H1 (cell line): ENCODE measurements around the gene TRAF4. TPM values are rescaled to one million over a fixed set of nuclear protein-coding genes. Genes with fewer than 3 reads are reported as not detected.

Experiments used
- CTCF ChIA-PET: fragments of 300-600 bp; sonication (Branson Sonifier 250); formaldehyde crosslinking; loops from one replicate; lab custom pipeline; 2021; ENCODE audit not compliant: partially characterized antibody; lab: Charles Lee
- POLR2A ChIA-PET: fragments of 300-600 bp; sonication (Branson Sonifier 250); formaldehyde crosslinking; loops from one replicate; lab custom pipeline; 2021; ENCODE audit warnings: inconsistent platforms; ENCODE audit not compliant: partially characterized antibody; lab: Charles Lee
- DNase-seq, 2 experiments: peaks; one replicate each; pipeline versions ENCODE4 v3.0.0 to v3.0.0-alpha.2; 2010 to 2022; ENCODE audit warnings: low spot score in 2 of 2, low read depth in 1 of 2, mixed read lengths in 1 of 2
- FAIRE-seq: peaks from 2 replicates; lab custom pipeline; 2011; peaks lifted over from hg19 to GRCh38; lab: Jason Lieb, UNC
- H2AFZ ChIP-seq: 2 replicates; pipeline ENCODE4 v1.8.1; 2012; ENCODE audit warnings: low read length, inconsistent platforms
- H2AK5ac ChIP-seq: 2 replicates; pipeline ENCODE4 v1.6.1; 2013; ENCODE audit warnings: low read depth, low read length
- H2BK120ac ChIP-seq: replicated peaks from 2 replicates; pipeline ENCODE3; 2013; ENCODE audit warnings: low read depth, low read length, inconsistent platforms
- H2BK12ac ChIP-seq: 2 replicates; pipeline ENCODE4 v1.6.1; 2013; ENCODE audit warnings: low read depth, low read length
- H2BK15ac ChIP-seq: 2 replicates; pipeline ENCODE4 v1.6.1; 2013; ENCODE audit warnings: low read length
- H2BK20ac ChIP-seq: 2 replicates; pipeline ENCODE4 v1.6.1; 2013; ENCODE audit warnings: low read length
- H2BK5ac ChIP-seq: 2 replicates; pipeline ENCODE4 v1.6.1; 2013; ENCODE audit warnings: low read depth, low read length
- H3K14ac ChIP-seq: 2 replicates; pipeline ENCODE4 v1.6.1; 2013; ENCODE audit warnings: inconsistent platforms; ENCODE audit not compliant: insufficient read length
- H3K18ac ChIP-seq: 2 replicates; pipeline ENCODE4 v1.6.1; 2013; ENCODE audit warnings: low read length; ENCODE audit errors: extremely low read depth
- H3K23ac ChIP-seq: 2 replicates; pipeline ENCODE4 v1.6.1; 2013; ENCODE audit warnings: inconsistent platforms; ENCODE audit not compliant: insufficient read length
- H3K23me2 ChIP-seq: 2 replicates; pipeline ENCODE4 v1.6.1; 2013; ENCODE audit warnings: low read depth, low read length
- H3K27ac ChIP-seq: 2 replicates; pipeline ENCODE4 v1.6.1; 2011; ENCODE audit warnings: low read depth, low read length, inconsistent platforms
- H3K27me3 ChIP-seq, 4 experiments: replicated peaks in 1 of 4; 1 replicate in 1 of 4; 2 replicates in 3 of 4; pipeline versions ENCODE4 v1.6.1 to v1.8.1; 2011 to 2013; ENCODE audit warnings: low read length in 3 of 4, mild to moderate bottlenecking in 3 of 4, inconsistent platforms in 2 of 4, mixed read lengths in 2 of 4, moderate library complexity in 1 of 4; ENCODE audit not compliant: control insufficient read depth in 3 of 4, insufficient read depth in 3 of 4; ENCODE audit errors: extremely low read depth in 1 of 4
- H3K36me3 ChIP-seq, 4 experiments: 2 replicates each; pipeline versions ENCODE4 v1.6.1 to v1.8.1; 2011 to 2013; ENCODE audit warnings: mild to moderate bottlenecking in 4 of 4, low read length in 3 of 4, moderate library complexity in 2 of 4, control low read depth in 1 of 4, inconsistent platforms in 1 of 4; ENCODE audit not compliant: insufficient read depth in 4 of 4, control insufficient read depth in 2 of 4
- H3K4ac ChIP-seq: replicated peaks from 2 replicates; pipeline ENCODE3; 2013; ENCODE audit warnings: low read length, low read depth, mixed read lengths, inconsistent platforms; ENCODE audit not compliant: insufficient read length
- H3K4me1 ChIP-seq, 4 experiments: replicated peaks in 1 of 4; 1 replicate in 1 of 4; 2 replicates in 3 of 4; pipeline versions ENCODE4 v1.6.1 to v1.8.1; 2011 to 2013; ENCODE audit warnings: low read length in 3 of 4, inconsistent platforms in 2 of 4, mixed read lengths in 1 of 4; ENCODE audit not compliant: insufficient read depth in 4 of 4, control insufficient read depth in 3 of 4
- H3K4me2 ChIP-seq, 2 experiments: 2 replicates each; pipeline versions ENCODE4 v1.6.1 to v1.8.1; 2011 to 2013; ENCODE audit warnings: low read depth in 2 of 2, low read length in 2 of 2, control low read depth in 1 of 2, inconsistent platforms in 1 of 2, mild to moderate bottlenecking in 1 of 2; ENCODE audit not compliant: insufficient read depth in 1 of 2
- H3K4me3 ChIP-seq, 4 experiments: fragments of 200-600, 300-600 bp in 1 of 4; sonication (generic), shearing (Covaris generic), sonication (Bioruptor Twin) in 1 of 4; 2 replicates each; pipeline versions ENCODE4 v1.5.1 to v1.8.1; 2011 to 2016; ENCODE audit warnings: low read length in 4 of 4, low read depth in 3 of 4, control low read depth in 2 of 4, inconsistent platforms in 2 of 4, mild to moderate bottlenecking in 2 of 4, mixed read lengths in 1 of 4, moderate library complexity in 1 of 4; ENCODE audit not compliant: insufficient read depth in 2 of 4; ENCODE audit errors: extremely low read depth in 1 of 4
- H3K56ac ChIP-seq: replicated peaks from 2 replicates; pipeline ENCODE3; 2013; ENCODE audit warnings: low read depth, mild to moderate bottlenecking, mixed read lengths, low read length, inconsistent platforms; ENCODE audit not compliant: insufficient read length
- H3K79me1 ChIP-seq: 2 replicates; pipeline ENCODE4 v1.6.1; 2013; ENCODE audit warnings: low read depth, low read length, control low read depth
- H3K79me2 ChIP-seq, 2 experiments: 2 replicates each; pipeline versions ENCODE4 v1.6.1 to v1.8.1; 2012 to 2013; ENCODE audit warnings: low read length in 2 of 2, mild to moderate bottlenecking in 2 of 2, inconsistent platforms in 1 of 2; ENCODE audit not compliant: insufficient read depth in 2 of 2, control insufficient read depth in 1 of 2
- H3K9ac ChIP-seq, 4 experiments: replicated peaks in 1 of 4; 1 replicate in 1 of 4; 2 replicates in 3 of 4; pipeline versions ENCODE4 v1.6.1 to v1.8.1; 2011 to 2013; ENCODE audit warnings: low read depth in 3 of 4, low read length in 3 of 4, control low read depth in 2 of 4, mild to moderate bottlenecking in 2 of 4, moderate library complexity in 2 of 4, inconsistent platforms in 1 of 4; ENCODE audit errors: extremely low read depth in 1 of 4
- H3K9me3 ChIP-seq, 2 experiments: 2 replicates each; pipeline versions ENCODE4 v1.6.1 to v1.8.1; 2012 to 2013; ENCODE audit warnings: mild to moderate bottlenecking in 2 of 2, moderate library complexity in 2 of 2, control low read depth in 1 of 2, inconsistent platforms in 1 of 2, low read depth in 1 of 2, low read length in 1 of 2, mixed read lengths in 1 of 2; ENCODE audit not compliant: insufficient read depth in 2 of 2
- H4K20me1 ChIP-seq, 2 experiments: replicated peaks in 1 of 2; 2 replicates each; pipeline versions ENCODE3 to v1.8.1; 2011 to 2013; ENCODE audit warnings: inconsistent platforms in 2 of 2, low read length in 2 of 2, mild to moderate bottlenecking in 1 of 2; ENCODE audit not compliant: insufficient read depth in 2 of 2, control insufficient read depth in 1 of 2
- H4K5ac ChIP-seq: 2 replicates; pipeline ENCODE4 v1.6.1; 2013; ENCODE audit warnings: low read length, low read depth, mixed read lengths, inconsistent platforms; ENCODE audit not compliant: insufficient read length
- H4K8ac ChIP-seq: 2 replicates; pipeline ENCODE4 v1.8.0; 2013; ENCODE audit warnings: mild to moderate bottlenecking, moderate library complexity, low read length, inconsistent platforms; ENCODE audit not compliant: insufficient read depth; ENCODE audit errors: extremely low read depth
- H4K91ac ChIP-seq: replicated peaks from 2 replicates; pipeline ENCODE3; 2013; ENCODE audit warnings: low read length, mixed read lengths, inconsistent platforms; ENCODE audit not compliant: insufficient read length
- ASH2L ChIP-seq: fragments of 200-600, 300-600 bp; sonication (generic); IDR thresholded peaks from one replicate; pipeline ENCODE4 v1.7.1; 2017; ENCODE audit warnings: low read length
- CHD2 ChIP-seq: IDR thresholded peaks from 2 replicates; pipeline ENCODE4 v1.6.1; 2012; ENCODE audit warnings: low read length, improper control_type of control experiment
- CREB1 ChIP-seq: IDR thresholded peaks from 2 replicates; pipeline ENCODE4 v1.6.1; 2012; ENCODE audit warnings: inconsistent platforms
- KDM1A ChIP-seq: fragments of 200-600, 300-600 bp; sonication (generic); IDR thresholded peaks from 2 replicates; pipeline ENCODE4 v1.7.1; 2016; ENCODE audit warnings: mild to moderate bottlenecking, low read length, borderline replicate concordance
- NANOG ChIP-seq: IDR thresholded peaks from 2 replicates; pipeline ENCODE4 v1.6.1; 2011; ENCODE audit warnings: low read length, low read depth, mild to moderate bottlenecking, inconsistent platforms; ENCODE audit not compliant: insufficient read depth, poor library complexity, severe bottlenecking
- POLR2A ChIP-seq, 2 experiments: IDR thresholded peaks; 1 replicate in 1 of 2; 2 replicates in 1 of 2; pipeline ENCODE4 v1.6.1; 2011; ENCODE audit warnings: low read depth in 2 of 2, low read length in 2 of 2, mild to moderate bottlenecking in 2 of 2; ENCODE audit errors: control extremely low read depth in 1 of 2
- POLR2AphosphoS5 ChIP-seq: IDR thresholded peaks from 2 replicates; pipeline ENCODE4 v1.6.1; 2011; ENCODE audit warnings: low read depth, low read length
- RBBP5 ChIP-seq: IDR thresholded peaks from 2 replicates; pipeline ENCODE4 v1.7.1; 2012; ENCODE audit warnings: low read depth, mild to moderate bottlenecking, inconsistent platforms, low read length, moderate library complexity, borderline replicate concordance
- TAF1 ChIP-seq: IDR thresholded peaks from 2 replicates; pipeline ENCODE4 v1.6.1; 2011; ENCODE audit warnings: mild to moderate bottlenecking, low read depth, low read length
- TAF7 ChIP-seq: optimal IDR thresholded peaks from 2 replicates; pipeline ENCODE3; 2011; ENCODE audit warnings: low read depth, mild to moderate bottlenecking, inconsistent platforms, low read length, moderate library complexity, borderline replicate concordance
- TBP ChIP-seq: IDR thresholded peaks from 2 replicates; pipeline ENCODE4 v1.6.1; 2011; ENCODE audit warnings: low read depth, low read length, improper control_type of control experiment
- TEAD4 ChIP-seq: IDR thresholded peaks from 2 replicates; pipeline ENCODE4 v1.6.1; 2012; ENCODE audit warnings: low read depth, low read length, inconsistent platforms, mixed read lengths
- WGBS, 2 experiments: shearing (Covaris generic) in 1 of 2; methylation state at CpG; one replicate each; pipeline versions ENCODE4 v1.1.6 to v1.1.7; 2013 to 2015; ENCODE audit warnings: low lambda C conversion rate in 2 of 2, mixed read lengths in 2 of 2, inconsistent platforms in 1 of 2, low coverage in 1 of 2, missing lambda C conversion rate in 1 of 2; ENCODE audit not compliant: insufficient replicate concordance in 2 of 2, insufficient coverage in 1 of 2, insufficient read length in 1 of 2; ENCODE audit errors: extremely low coverage in 1 of 2, missing lambda C conversion rate in 1 of 2; 5-methylcytosine and 5-hydroxymethylcytosine counted together
- polyA plus RNA-seq, 7 experiments: library from polyadenylated mRNA; depleted of rRNA in 3 of 7; stranded (reverse) in 5 of 7; unstranded in 2 of 7; fragments of >200 nt in 5 of 7; fragments of 200-250 nt in 2 of 7; gene quantifications; 1 replicate in 5 of 7; 2 replicates in 1 of 7; 4 replicates in 1 of 7; pipeline versions ENCODE4 v1.2.1 to v1.2.3, GENCODE V29; 2011 to 2013; ENCODE audit warnings: missing spikeins in 2 of 7, mixed read lengths in 2 of 7
- total RNA-seq: library from RNA; stranded (reverse); fragmentation: NEBNext Ultra II Directional; extraction: Animal tissue kit (Norgen Biotek cat#: 25700); gene quantifications from 2 replicates; pipeline ENCODE4 v1.2.1, GENCODE V29; 2021
- TF ChIP-seq, protein P1 (sequence below): IDR thresholded peaks from 2 replicates; pipeline ENCODE4 v1.6.1; 2012; ENCODE audit warnings: inconsistent platforms

The TRAF4 gene
- total and polyA plus RNA-seq, 2 of the 8 experiments (the other 6 are each of a cell fraction or from before 2014, with no cell fraction given), result 167 to 170 TPM

DNA sequence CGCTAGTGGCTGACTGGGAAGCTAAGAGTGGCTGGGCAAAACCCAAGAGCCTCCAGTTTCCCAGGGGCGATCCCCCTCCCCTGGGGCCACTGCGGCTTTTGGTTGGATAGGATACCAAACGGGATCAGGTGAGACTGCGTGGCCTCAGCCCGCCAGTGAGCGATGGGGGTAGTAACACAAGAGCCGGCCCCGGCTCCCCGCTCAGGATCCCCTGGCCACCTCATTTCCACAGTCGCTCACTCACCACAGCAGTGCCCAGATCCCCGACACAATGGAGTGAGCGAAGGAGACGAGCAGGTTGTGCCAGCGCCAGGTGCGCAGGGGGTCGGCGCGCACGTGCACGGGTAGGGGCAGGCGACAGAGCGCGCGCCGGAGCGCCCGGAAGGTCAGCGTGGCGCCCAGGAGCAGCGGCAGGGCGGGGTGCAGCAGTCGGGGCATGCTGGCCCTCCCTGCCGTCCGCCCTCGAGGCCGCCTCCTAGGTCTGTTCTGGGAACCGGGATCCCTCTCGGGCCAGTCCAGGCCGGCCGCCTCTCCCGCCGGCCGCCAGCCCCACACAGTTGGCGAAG lies 18.1 kb upstream of the TRAF4 start:
- H4K91ac ChIP-seq, result peak overlapping the region; percentile 99
- peaks cover 0 to 15% (median 6%) of the 10 kb centered on the region in 4 experiments; a peak in 6 of 7 replicates for H3K4me1 ChIP-seq
- H2AFZ ChIP-seq, result no peak overlapping the region
- no peaks in the 10 kb centered on the region for H3K27me3 ChIP-seq
- peak overlapping the region; percentile 68 for H3K14ac ChIP-seq
- H4K8ac ChIP-seq, result peak overlapping the region; percentile 84
- H3K4me3 ChIP-seq, result peak overlapping the region; percentile 57 to 81 (median 72)
- H3K23ac ChIP-seq, result no peak overlapping the region
- peak overlapping the region; percentile 93 for H2BK5ac ChIP-seq
- H3K4ac ChIP-seq, result peak overlapping the region; percentile 97
- peaks cover 17% of the 10 kb centered on the region; the same call in 1 of the 2 replicates for H3K23me2 ChIP-seq
- POLR2A ChIA-PET, result interaction anchor here (0.7 to 17.6 kb wide), 38 partner anchors 9 to 344 kb away, joined by 3 to 813 read pairs (median 4); partner anchors contain the start of genes ALDOC, BLTP2, DHRS13 and FAM222B
- H4K5ac ChIP-seq, result peak overlapping the region; percentile 93
- H3K9me3 ChIP-seq, result no peaks in the 10 kb centered on the region
- peak overlapping the region; percentile 89 for H3K27ac ChIP-seq
- H3K18ac ChIP-seq, result peak overlapping the region; percentile 98
- peak overlapping the region; percentile 85 to 95 for H3K4me2 ChIP-seq
- peak overlapping the region; percentile 84 for H2BK120ac ChIP-seq
- peak in 1 of 2 experiments; percentile 88 for DNase-seq
- H3K79me2 ChIP-seq, result peaks cover 0 to 31% of the 10 kb centered on the region in 2 experiments; a peak in 2 of 4 replicates
- no peak for FAIRE-seq
- H4K20me1 ChIP-seq, result peaks cover 6 to 16% of the 10 kb centered on the region in 2 experiments
- CTCF ChIA-PET, result interaction anchor here (0.9 to 16.9 kb wide), 25 partner anchors 9 to 228 kb away, joined by 3 to 316 read pairs (median 9); partner anchors contain the start of genes DHRS13, FLOT2 and TRAF4
- 0 out of 2 replicates have a peak overlapping the region, but pooled peaks have one; percentile 12 for H2BK12ac ChIP-seq
- H2AK5ac ChIP-seq, result peak overlapping the region; percentile 67; the same call in 1 of the 2 replicates
- H2BK15ac ChIP-seq, result peak overlapping the region; percentile 72; the same call in 1 of the 2 replicates
- peak overlapping the region; percentile 79 to 93 (median 90) for H3K9ac ChIP-seq
- H3K36me3 ChIP-seq, result peaks cover 19 to 44% (median 36%) of the 10 kb centered on the region in 4 experiments
- WGBS, 2 experiments, result 3% methylated on average over 31 of the region's 45 CpGs; no CpG with 5 or more reads in 1 of the 2 experiments
- no peak overlapping the region for H2BK20ac ChIP-seq
- H3K79me1 ChIP-seq, result no peaks in the 10 kb centered on the region; the same call in 1 of the 2 replicates
- peak overlapping the region; percentile 92 for H3K56ac ChIP-seq
- TF ChIP-seq POLR2AphosphoS5 (peak; percentile 85), ASH2L (peak; percentile 11), POLR2A (IDR thresholded peaks at IDR 0.05; ENCODE audit: control extremely low read depth in 1 of 2, low read depth in 2 of 2, low read length in 2 of 2) (peak; percentile 40 to 73), RBBP5 (peak; percentile 45; the same call in 1 of the 2 replicates), TAF1 (peak; percentile 70), TEAD4 (no peak), TAF7 (peak; percentile 57), CREB1 (0 out of 2 replicates have a peak, but pooled peaks have one; percentile 36), KDM1A (no peak), NANOG (no peak), CHD2 (no peak), TBP (peak; percentile 64; the same call in 1 of the 2 replicates)
- TF ChIP-seq, protein P1, sequence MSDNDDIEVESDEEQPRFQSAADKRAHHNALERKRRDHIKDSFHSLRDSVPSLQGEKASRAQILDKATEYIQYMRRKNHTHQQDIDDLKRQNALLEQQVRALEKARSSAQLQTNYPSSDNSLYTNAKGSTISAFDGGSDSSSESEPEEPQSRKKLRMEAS, result peak; percentile 97
